Esophagus muscularis mucosa (tissue), 4 donors: ENCODE results near the gene RIN3. TPM values are rescaled to one million over a fixed set of nuclear protein-coding genes. Genes with fewer than 3 reads are reported as not detected.
A peak's percentile ranks its signal among the peaks of the same experiment; 100 is the strongest.

Experiments used
- DNase-seq: peaks from one replicate; pipeline ENCODE4 v3.0.0-alpha.2; 2017; ENCODE audit errors: extremely low spot score
- H3K27ac ChIP-seq, 4 donors: fragments of 200-600 bp; sonication (generic); replicated peaks in 1 of 4; 1 replicate in 3 of 4; 2 replicates in 1 of 4; pipeline ENCODE4 v1.5.1; 2016 to 2019; ENCODE audit warnings: mild to moderate bottlenecking in 1 of 4
- H3K27me3 ChIP-seq, 4 donors: fragments of 200-600 bp; sonication (generic); one replicate each; pipeline versions ENCODE4 v1.5.1 to v1.6.0; 2016 to 2019
- H3K36me3 ChIP-seq, 4 donors: fragments of 200-600 bp; sonication (generic); one replicate each; pipeline ENCODE4 v1.5.1; 2016 to 2019
- H3K4me1 ChIP-seq, 4 donors: fragments of 200-600 bp; sonication (generic); one replicate each; pipeline ENCODE4 v1.5.1; 2016 to 2019
- H3K4me3 ChIP-seq, 4 donors: fragments of 200-600 bp; sonication (generic); 1 replicate in 2 of 4; 2 replicates in 2 of 4; pipeline ENCODE4 v1.5.1; 2016 to 2019; ENCODE audit warnings: mild to moderate bottlenecking in 4 of 4, moderate library complexity in 1 of 4
- H3K9me3 ChIP-seq, 4 donors: fragments of 200-600 bp; sonication (generic); 1 replicate in 3 of 4; 2 replicates in 1 of 4; pipeline ENCODE4 v1.5.1; 2016 to 2019
- EP300 ChIP-seq: sonication (generic); formaldehyde crosslinking; IDR thresholded peaks from one replicate; pipeline ENCODE4 v1.6.1; 2017; ENCODE audit warnings: antibody characterized with exemption
- POLR2A ChIP-seq: fragments of 450-650 bp; IDR thresholded peaks from one replicate; pipeline ENCODE4 v1.6.1; 2017; ENCODE audit warnings: antibody characterized with exemption, moderate library complexity, mild to moderate bottlenecking, low read depth
- POLR2AphosphoS5 ChIP-seq, 2 donors: sonication (generic); formaldehyde crosslinking; IDR thresholded peaks; one replicate each; pipeline ENCODE4 v1.6.1; 2017; ENCODE audit warnings: antibody characterized with exemption in 2 of 2
- WGBS: methylation state at CpG from one replicate; pipeline ENCODE4 v1.1.5; 2018; 5-methylcytosine and 5-hydroxymethylcytosine counted together
- intact Hi-C: fragments of 100-400 bp; cut with DNase I; formaldehyde crosslinking; loops from one replicate; pipeline ENCODE4 v1.15.1; 2023
- total RNA-seq, 4 donors: library from RNA; depleted of rRNA; stranded (reverse); fragments of >200 nt; gene quantifications; one replicate each; pipeline versions ENCODE4 v1.1.0 to v1.2.1, GENCODE V29; 2016
- TF ChIP-seq, protein P1 (sequence below), 3 experiments: fragments of 200-600 bp in 2 of 3; fragments of 450-650 bp in 1 of 3; sonication (generic) in 2 of 3; IDR thresholded peaks; one replicate each; pipeline ENCODE4 v1.5.1; 2017 to 2019; ENCODE audit warnings: antibody characterized with exemption in 3 of 3, mild to moderate bottlenecking in 2 of 3, moderate library complexity in 1 of 3

RIN3 gene
- total RNA-seq, 4 donors from 2014 or later: 10.6 to 20.0 (median 13.1) TPM

DNA sequence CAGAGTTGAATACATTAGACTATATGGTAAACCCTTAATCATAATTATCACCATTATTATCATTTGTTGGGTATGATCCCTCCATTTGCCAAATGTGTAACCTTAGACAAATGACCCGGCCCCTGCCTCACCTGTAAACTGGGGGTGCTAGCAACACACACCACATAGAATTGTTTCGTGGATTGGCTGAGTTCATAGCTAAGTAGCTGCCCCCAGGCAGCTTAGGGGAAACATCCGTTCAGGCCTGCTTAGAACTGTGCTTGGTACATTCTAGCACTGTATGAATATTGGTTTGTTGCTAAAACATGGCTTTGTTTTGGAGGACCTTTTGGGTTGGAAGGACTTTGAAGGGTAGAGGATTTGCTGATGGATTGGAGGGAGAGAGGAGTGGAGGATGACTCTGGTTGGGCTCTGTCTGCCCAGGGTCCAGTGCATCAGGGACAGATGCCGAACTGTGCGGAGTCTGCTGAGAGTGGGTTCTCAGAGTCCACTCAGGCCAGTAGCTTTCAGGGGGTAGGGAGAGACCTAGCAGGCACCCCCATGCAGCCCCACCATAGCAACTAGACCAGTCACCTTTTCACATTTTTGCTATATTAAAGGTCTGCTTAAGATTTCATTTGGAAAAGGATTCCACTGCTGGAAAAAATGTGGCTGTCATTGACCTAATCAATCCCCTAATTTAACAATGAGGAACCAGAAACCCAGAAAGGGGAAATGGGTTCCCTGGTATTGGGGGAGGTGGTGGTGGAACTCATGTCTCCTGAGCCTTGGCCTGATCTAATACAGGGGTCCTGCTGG is 2.2 kb downstream of the RIN3 start:
- DNase-seq: no peak
- no peak overlapping the region for H3K27ac ChIP-seq
- peaks cover 24 to 62% (median 48%) of the 10 kb centered on the region in 4 donors for H3K4me1 ChIP-seq
- intact Hi-C loops: no loop called here
- no peaks in the 10 kb centered on the region for H3K27me3 ChIP-seq
- no peaks in the 10 kb centered on the region for H3K36me3 ChIP-seq
- no peaks in the 10 kb centered on the region for H3K9me3 ChIP-seq
- peak overlapping the region in 3 of 4 donors; percentile 66 to 90 (median 77) for H3K4me3 ChIP-seq
- TF ChIP-seq EP300 (no peak), POLR2AphosphoS5 (IDR thresholded peaks at IDR 0.05) (no peak), POLR2A (no peak)
- TF ChIP-seq, protein P1, sequence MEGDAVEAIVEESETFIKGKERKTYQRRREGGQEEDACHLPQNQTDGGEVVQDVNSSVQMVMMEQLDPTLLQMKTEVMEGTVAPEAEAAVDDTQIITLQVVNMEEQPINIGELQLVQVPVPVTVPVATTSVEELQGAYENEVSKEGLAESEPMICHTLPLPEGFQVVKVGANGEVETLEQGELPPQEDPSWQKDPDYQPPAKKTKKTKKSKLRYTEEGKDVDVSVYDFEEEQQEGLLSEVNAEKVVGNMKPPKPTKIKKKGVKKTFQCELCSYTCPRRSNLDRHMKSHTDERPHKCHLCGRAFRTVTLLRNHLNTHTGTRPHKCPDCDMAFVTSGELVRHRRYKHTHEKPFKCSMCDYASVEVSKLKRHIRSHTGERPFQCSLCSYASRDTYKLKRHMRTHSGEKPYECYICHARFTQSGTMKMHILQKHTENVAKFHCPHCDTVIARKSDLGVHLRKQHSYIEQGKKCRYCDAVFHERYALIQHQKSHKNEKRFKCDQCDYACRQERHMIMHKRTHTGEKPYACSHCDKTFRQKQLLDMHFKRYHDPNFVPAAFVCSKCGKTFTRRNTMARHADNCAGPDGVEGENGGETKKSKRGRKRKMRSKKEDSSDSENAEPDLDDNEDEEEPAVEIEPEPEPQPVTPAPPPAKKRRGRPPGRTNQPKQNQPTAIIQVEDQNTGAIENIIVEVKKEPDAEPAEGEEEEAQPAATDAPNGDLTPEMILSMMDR (IDR thresholded peaks at IDR 0.05): no peak
- WGBS: 89% methylated on average over 5 of the region's 5 CpGs

DNA sequence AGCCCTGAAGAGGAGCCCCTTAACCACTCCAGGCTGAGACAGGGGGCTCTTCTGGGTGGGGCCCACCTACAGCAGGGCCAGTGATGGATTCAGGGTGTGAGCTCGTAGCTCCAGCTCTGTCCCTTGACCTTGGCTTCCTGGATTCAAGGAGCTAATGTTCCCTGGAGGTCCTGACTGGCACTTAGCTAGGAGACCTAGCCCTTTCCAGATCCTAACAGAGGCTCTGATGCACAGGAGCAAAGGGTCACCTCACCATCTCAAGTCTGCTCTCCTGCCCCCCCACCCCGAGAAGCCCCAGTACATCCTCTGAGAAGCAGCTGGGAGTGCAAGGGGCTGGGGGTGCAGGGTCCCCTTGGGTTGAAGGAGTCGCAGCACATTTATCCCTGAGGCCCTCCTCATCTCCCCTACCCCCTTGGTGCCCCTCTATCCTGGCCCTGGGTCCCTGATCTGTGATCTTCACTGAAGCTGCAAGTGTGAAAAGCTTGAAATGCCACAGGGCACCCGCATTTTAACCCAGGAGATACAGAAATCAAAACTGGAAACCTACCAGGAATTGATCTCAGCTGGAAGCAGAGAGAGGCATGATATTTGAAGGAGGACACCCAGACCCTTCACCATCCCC is 2.9 kb downstream of the RIN3 start:
- H3K27ac ChIP-seq: no peak overlapping the region
- peaks cover 19 to 59% (median 44%) of the 10 kb centered on the region in 4 donors for H3K4me1 ChIP-seq
- no peaks in the 10 kb centered on the region for H3K36me3 ChIP-seq
- intact Hi-C loops: no loop called here
- TF ChIP-seq EP300 (no peak), POLR2A (no peak), POLR2AphosphoS5 (IDR thresholded peaks at IDR 0.05) (no peak)
- TF ChIP-seq, protein P1 (IDR thresholded peaks at IDR 0.05): no peak
- no peak overlapping the region for H3K4me3 ChIP-seq
- H3K27me3 ChIP-seq: no peaks in the 10 kb centered on the region
- no peaks in the 10 kb centered on the region for H3K9me3 ChIP-seq
- no peak for DNase-seq
- 93% methylated on average over 3 of the region's 4 CpGs for WGBS

DNA sequence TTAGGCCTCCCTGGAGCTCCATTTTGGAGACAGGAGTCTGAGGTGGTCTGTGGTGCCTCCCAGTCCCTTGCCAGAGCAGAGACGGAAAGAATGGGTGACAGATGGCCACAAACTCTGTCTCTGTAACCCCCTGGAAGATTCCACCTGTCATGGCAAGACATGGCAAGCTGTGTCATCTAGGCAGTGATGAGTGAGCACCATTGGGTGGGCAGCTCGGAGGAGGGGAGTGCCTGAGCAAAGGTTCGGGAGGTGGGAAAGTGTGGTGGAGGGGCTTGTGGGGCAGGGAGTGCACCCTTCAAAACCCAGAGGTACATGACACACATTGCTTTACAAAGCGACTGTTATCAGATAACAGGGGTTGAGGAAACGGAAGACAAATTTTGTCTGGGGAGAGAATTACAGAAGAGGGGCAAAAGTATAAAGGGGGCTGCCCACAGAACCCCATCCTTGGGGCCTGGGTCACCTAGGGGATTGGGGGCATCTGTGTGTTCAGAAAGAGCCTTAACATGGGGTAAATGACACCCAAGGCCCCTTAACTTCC is 3.5 kb downstream of the RIN3 start:
- no peaks in the 10 kb centered on the region for H3K9me3 ChIP-seq
- DNase-seq: no peak
- H3K27me3 ChIP-seq: no peaks in the 10 kb centered on the region
- no peak for TF ChIP-seq POLR2AphosphoS5 (IDR thresholded peaks at IDR 0.05)
- TF ChIP-seq, protein P1 (IDR thresholded peaks at IDR 0.05): no peak
- no peak for TF ChIP-seq POLR2A
- TF ChIP-seq EP300: no peak
- no peak overlapping the region for H3K4me3 ChIP-seq
- 95% methylated on average over 4 of the region's 5 CpGs for WGBS
- H3K27ac ChIP-seq: no peak overlapping the region
- intact Hi-C loops: no loop called here
- no peaks in the 10 kb centered on the region for H3K36me3 ChIP-seq
- H3K4me1 ChIP-seq: peaks cover 15 to 56% (median 40%) of the 10 kb centered on the region in 4 donors

DNA sequence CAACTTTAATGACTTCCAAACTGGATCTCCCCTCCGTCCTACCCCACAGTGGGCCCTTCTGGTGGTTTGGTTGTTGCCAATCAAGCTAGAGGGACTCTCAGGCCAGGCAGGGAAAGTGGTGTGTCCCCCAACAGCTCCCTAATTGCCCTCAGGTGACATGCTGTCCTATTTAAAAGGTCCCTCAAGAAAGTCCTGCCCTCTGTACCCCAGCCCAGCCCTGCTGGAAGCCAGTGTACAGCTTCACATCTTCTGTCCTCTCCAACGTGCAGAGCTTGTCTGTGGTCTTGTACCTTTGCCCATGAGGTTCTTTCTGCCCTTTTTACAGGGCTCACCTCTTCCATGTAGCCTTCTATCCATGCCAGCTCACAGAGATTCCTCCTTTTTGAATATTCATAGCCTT is 4.2 kb downstream of the RIN3 start:
- DNase-seq: no peak
- H3K27ac ChIP-seq: no peak overlapping the region

More for the DNA sequence above, 4.2 kb downstream of the RIN3 start:
- intact Hi-C loops: no loop called here
- no peaks in the 10 kb centered on the region for H3K27me3 ChIP-seq
- H3K4me3 ChIP-seq: no peak overlapping the region
- no peaks in the 10 kb centered on the region for H3K36me3 ChIP-seq
- H3K9me3 ChIP-seq: no peaks in the 10 kb centered on the region
- WGBS: 84% methylated on average over 2 of the region's 2 CpGs
- H3K4me1 ChIP-seq: peaks cover 9 to 51% (median 35%) of the 10 kb centered on the region in 4 donors
- TF ChIP-seq, protein P1 (IDR thresholded peaks at IDR 0.05): no peak
- TF ChIP-seq EP300 (no peak), POLR2AphosphoS5 (IDR thresholded peaks at IDR 0.05) (no peak), POLR2A (no peak)
